PFSK-1 (cell line): ENCODE results near the gene CLCF1.

ENCODE experiments used
- POLR2AphosphoS5 ChIP-seq: IDR thresholded peaks from 2 replicates; pipeline ENCODE4 v1.6.1; 2012; ENCODE audit warnings: low read depth, mild to moderate bottlenecking, control low read depth, low read length, moderate library complexity
- TAF1 ChIP-seq: IDR thresholded peaks from 2 replicates; pipeline ENCODE4 v1.6.1; 2012; ENCODE audit warnings: low read length, control low read depth, borderline replicate concordance; ENCODE audit not compliant: insufficient read depth

- TF ChIP-seq TAF1 (no peak), POLR2AphosphoS5 (no peak)
These were observed 23.9 kb downstream of the CLCF1 start for GRCh38 chr11:67349457-67349856.
